ENCODE measurements around the gene CRYBG1. TPM values are rescaled to one million over a fixed set of nuclear protein-coding genes. Genes with fewer than 3 reads are reported as not detected.

CRYBG1 gene
- total and polyA plus RNA-seq, 2 donors (not counting 1 experiment from before 2014, with no cell fraction given), result 9.6 to 47.0 TPM

- Histone ChIP-seq H3K9ac (ENCODE audit: low read length) (no peak overlapping the region), H4K20me1 (ENCODE audit: control insufficient read depth, insufficient read depth, low read length, poor library complexity, severe bottlenecking) (no peaks in the 10 kb centered on the region), H3K4me3 (ENCODE audit: control extremely low read depth in 1 of 5, extremely low read depth in 1 of 5, insufficient read depth in 1 of 5, low read depth in 2 of 5, low read length in 4 of 5) (no peak overlapping the region), H3K9me3 (ENCODE audit: control extremely low read depth in 1 of 3, control insufficient read depth in 2 of 3, insufficient read depth in 1 of 3, low read length in 2 of 3) (no peaks in the 10 kb centered on the region), H3K4me1 (ENCODE audit: control insufficient read depth in 2 of 2, insufficient read depth in 2 of 2, low read length in 2 of 2) (no peaks in the 10 kb centered on the region), H3K36me3 (replicated peaks in 1 of 2; ENCODE audit: control extremely low read depth in 1 of 2, control insufficient read depth in 1 of 2, extremely low read depth in 1 of 2, insufficient read depth in 2 of 2, low read length in 1 of 2) (no peaks in the 10 kb centered on the region), H2AFZ (ENCODE audit: insufficient read depth, low read depth, low read length, poor library complexity, severe bottlenecking) (no peak overlapping the region), H3K27me3 (replicated peaks in 1 of 4; ENCODE audit: control extremely low read depth in 1 of 4, control insufficient read depth in 3 of 4, insufficient read depth in 4 of 4, low read length in 3 of 4) (no peaks in the 10 kb centered on the region), H3K4me2 (replicated peaks; ENCODE audit: low read depth, low read length, poor library complexity, severe bottlenecking) (no peak overlapping the region), H3K79me2 (ENCODE audit: control insufficient read depth, insufficient read depth, low read length) (no peaks in the 10 kb centered on the region), H3K27ac (ENCODE audit: low read length in 2 of 2) (no peak overlapping the region)
- Mint-ChIP-seq H3K4me1 (no peaks in the 10 kb centered on the region), H3K27ac (no peak overlapping the region), H3K4me3 (no peak overlapping the region), H3K9me3 (ENCODE audit: insufficient read depth) (no peaks in the 10 kb centered on the region), H3K27me3 (no peaks in the 10 kb centered on the region)
- POLR2A ChIA-PET, result no interaction called here
- TF ChIP-seq EZH2 (IDR thresholded peaks at IDR 0.05; ENCODE audit: borderline replicate concordance, insufficient read depth, low read depth, low read length, poor library complexity, severe bottlenecking) (no peak), CTCF (IDR thresholded peaks at IDR 0.05) (no peak)
- ATAC-seq (ENCODE audit: low read depth) (no peak), DNase-seq (no peak)
- intact Hi-C loops (cut with micrococcal nuclease), result no loop called here
- CTCF ChIA-PET, result no interaction called here
- 100% methylated on average over 2 of the region's 3 CpGs for WGBS (ENCODE audit: insufficient coverage)
These were observed 141.4 kb downstream of the CRYBG1 start for GRCh38 chr6:106501960-106502371.

DNA sequence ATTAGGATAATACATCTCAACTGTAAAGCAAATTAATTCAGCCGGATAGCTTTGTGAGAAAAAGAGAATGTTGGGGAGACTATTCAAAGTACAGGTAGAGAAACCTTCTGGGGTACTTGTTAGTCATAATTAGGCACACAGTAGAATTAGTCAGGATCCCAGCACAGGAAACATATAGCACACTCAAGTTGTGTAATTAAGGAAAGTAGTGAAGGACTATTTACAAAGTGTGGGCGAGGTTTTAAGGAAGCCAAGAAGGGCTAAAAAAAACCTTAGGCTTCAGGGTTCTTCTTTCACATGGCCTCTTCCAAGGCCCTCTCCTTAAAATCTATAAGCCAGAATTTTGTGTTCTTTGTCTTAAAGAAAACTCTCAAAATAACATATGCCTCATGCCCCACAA, 142.0 kb downstream of the CRYBG1 start:
- no peaks in the 10 kb centered on the region for H3K36me3 ChIP-seq (replicated peaks in 1 of 2; ENCODE audit: control extremely low read depth in 1 of 2, control insufficient read depth in 1 of 2, extremely low read depth in 1 of 2, insufficient read depth in 2 of 2, low read length in 1 of 2)
- H3K27me3 ChIP-seq (replicated peaks in 1 of 4; ENCODE audit: control extremely low read depth in 1 of 4, control insufficient read depth in 3 of 4, insufficient read depth in 4 of 4, low read length in 3 of 4), result no peaks in the 10 kb centered on the region
- ATAC-seq (ENCODE audit: low read depth) (no peak), DNase-seq (no peak)
- no peak overlapping the region for H3K4me3 Mint-ChIP-seq
- H3K9me3 ChIP-seq (ENCODE audit: control extremely low read depth in 1 of 3, control insufficient read depth in 2 of 3, insufficient read depth in 1 of 3, low read length in 2 of 3), result no peaks in the 10 kb centered on the region
- TF ChIP-seq CTCF (IDR thresholded peaks at IDR 0.05) (no peak), EZH2 (IDR thresholded peaks at IDR 0.05; ENCODE audit: borderline replicate concordance, insufficient read depth, low read depth, low read length, poor library complexity, severe bottlenecking) (no peak)
- no peak overlapping the region for H3K9ac ChIP-seq (ENCODE audit: low read length)
- H3K4me3 ChIP-seq (ENCODE audit: control extremely low read depth in 1 of 5, extremely low read depth in 1 of 5, insufficient read depth in 1 of 5, low read depth in 2 of 5, low read length in 4 of 5), result no peak overlapping the region
- no peak overlapping the region for H3K27ac ChIP-seq (ENCODE audit: low read length in 2 of 2)
- no peaks in the 10 kb centered on the region for H3K4me1 Mint-ChIP-seq
- H3K27ac Mint-ChIP-seq, result no peak overlapping the region
- no CpG with 5 or more reads among the region's 2 CpGs for WGBS (ENCODE audit: insufficient coverage)
- H2AFZ ChIP-seq (ENCODE audit: insufficient read depth, low read depth, low read length, poor library complexity, severe bottlenecking), result no peak overlapping the region
- no peak overlapping the region for H3K4me2 ChIP-seq (replicated peaks; ENCODE audit: low read depth, low read length, poor library complexity, severe bottlenecking)
- intact Hi-C loops (cut with micrococcal nuclease), result no loop called here
- H3K4me1 ChIP-seq (ENCODE audit: control insufficient read depth in 2 of 2, insufficient read depth in 2 of 2, low read length in 2 of 2), result no peaks in the 10 kb centered on the region
- no peaks in the 10 kb centered on the region for H3K79me2 ChIP-seq (ENCODE audit: control insufficient read depth, insufficient read depth, low read length)
- no peaks in the 10 kb centered on the region for H3K27me3 Mint-ChIP-seq
- H4K20me1 ChIP-seq (ENCODE audit: control insufficient read depth, insufficient read depth, low read length, poor library complexity, severe bottlenecking), result no peaks in the 10 kb centered on the region
- H3K9me3 Mint-ChIP-seq (ENCODE audit: insufficient read depth), result no peaks in the 10 kb centered on the region
- ChIA-PET POLR2A (no interaction called here), CTCF (interaction anchor here (1.3 kb wide), 1 partner anchor 54 kb away, joined by 3 read pairs; no protein-coding TSS in a partner anchor)

Data from B cell (primary cell).